ENCODE results near the gene CLCN7.

CLCN7 gene

GRCh38 chr16:1474796-1475551, at the start of gene CLCN7:
CLCN7 (minus strand) TSS chr16:1475028; CDS start chr16:1474974, 54 bp downstream.
- DNase-seq: peak; percentile 90

DNA sequence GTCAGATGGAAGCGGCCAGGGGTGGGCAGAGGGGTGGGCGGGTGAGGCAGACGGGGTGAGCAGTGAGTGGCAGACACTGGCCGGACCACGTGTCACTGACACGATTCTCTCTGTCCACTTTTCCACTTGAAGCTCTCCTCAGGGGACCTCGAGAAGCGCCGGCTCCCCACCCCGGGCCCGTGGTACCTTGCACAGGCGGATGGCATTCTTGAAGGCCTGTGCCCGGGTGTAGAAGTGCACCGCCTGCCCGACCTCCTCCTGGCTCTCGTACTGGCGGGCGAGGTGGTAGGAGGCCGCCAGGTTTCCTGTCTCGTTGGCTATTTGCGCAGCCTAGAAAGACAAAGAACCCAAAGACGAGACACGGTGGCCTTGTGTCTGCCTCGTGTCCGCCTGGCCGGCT, 49.5 kb upstream of the CLCN7 start:
- no peak for DNase-seq

DNA sequence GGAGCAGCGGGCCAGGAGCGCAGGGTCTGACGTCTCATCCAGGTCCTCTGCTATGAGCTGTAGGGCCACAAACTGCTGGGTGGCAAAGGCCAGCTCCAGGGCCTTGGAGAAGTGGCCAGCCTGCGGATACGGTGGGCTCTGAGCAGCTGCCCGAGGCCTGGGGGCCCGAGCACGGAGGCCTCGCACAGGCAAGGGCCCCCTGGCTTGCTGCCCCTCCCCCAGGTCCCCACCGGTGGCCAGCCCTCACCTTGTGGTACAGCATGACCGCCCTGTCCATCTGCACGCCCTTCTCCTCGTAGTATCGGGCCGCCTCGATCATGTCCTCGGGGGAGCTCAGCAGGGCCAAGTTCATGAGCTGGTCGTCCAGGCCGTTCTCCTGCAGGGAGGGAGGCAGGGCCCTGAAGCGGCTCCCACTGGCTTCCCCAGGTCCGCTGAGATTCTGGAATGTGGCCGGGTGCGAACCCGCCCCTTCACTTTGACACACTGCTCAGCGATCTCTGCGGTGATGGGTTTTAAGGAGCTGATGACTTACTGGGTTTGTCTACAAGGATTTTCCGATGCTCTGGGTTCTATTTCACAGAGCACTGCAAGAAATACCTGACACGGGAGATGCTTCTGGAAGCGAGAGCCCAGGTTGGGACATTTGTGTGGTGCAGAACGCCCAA, 48.9 kb upstream of the CLCN7 start:
- DNase-seq: no peak

GRCh38 chr16:1520461-1520860, 45.6 kb upstream of the CLCN7 start:
- DNase-seq: no peak

DNA sequence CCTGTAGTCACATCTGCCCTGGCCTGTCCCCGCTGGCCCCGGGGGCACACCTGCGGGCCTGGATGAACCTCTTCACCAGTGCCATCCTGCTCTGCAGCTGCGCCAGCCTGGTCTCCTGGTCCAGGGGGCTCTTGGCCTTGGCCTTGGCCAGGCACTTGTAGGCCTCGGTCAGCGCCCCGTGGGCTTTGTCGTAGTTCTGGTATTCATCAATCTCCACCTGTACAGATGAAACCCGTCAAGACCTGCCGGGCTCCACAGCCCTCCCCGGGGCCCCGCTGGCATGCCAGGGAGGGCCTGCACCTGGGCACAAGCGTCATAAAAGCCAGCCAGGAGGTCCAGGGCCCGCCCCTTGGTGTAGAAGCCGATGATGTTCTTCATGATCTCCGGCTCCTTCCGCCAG, 45.0 kb upstream of the CLCN7 start:
- no peak for DNase-seq

DNA sequence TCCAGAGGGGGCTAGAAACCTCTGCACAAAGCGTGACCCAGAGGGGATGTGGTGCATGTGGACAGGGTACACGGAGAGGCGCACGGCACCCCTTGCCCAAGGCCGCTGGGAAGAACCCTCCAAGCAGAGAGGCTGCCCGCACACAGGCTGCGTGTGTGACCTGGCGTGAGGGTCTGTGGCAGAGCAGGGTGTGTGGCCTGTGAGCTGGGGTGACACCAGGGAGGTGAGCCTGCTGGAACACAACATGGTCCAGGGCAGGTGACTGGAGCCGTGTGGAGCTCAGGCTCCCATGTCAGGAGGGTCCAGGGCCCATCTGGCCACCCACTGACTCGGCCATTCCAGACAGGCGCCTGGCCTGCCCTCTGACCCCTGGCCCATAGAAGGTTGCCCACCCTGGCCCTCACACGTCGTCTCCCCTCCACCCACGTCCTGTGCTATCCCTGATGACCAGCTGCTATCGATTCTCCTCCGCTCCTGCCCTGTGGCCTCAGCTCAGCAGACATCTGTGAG, 43.9 kb upstream of the CLCN7 start:
- no peak for DNase-seq

DNA sequence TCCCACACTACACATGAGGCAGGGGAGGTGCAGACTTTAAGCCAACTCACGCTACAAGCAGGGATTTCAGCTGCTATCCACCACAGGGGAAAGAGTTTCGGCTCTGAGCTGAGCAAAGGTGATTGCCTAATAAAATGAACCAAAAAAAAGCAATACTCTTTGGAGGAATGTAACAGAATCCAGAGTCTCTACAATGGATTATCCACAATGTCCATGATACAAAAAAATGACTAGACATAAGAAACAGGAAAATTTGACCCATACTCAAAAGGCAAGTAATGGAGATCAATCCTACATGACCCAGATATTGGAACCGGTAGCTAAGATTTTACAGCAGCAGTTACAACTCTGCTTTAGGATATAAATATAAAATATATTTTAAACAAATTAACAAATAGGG, 39.7 kb upstream of the CLCN7 start:
- no peak for DNase-seq

GRCh38 chr16:1512774-1513173, 37.9 kb upstream of the CLCN7 start:
- DNase-seq: no peak

DNA sequence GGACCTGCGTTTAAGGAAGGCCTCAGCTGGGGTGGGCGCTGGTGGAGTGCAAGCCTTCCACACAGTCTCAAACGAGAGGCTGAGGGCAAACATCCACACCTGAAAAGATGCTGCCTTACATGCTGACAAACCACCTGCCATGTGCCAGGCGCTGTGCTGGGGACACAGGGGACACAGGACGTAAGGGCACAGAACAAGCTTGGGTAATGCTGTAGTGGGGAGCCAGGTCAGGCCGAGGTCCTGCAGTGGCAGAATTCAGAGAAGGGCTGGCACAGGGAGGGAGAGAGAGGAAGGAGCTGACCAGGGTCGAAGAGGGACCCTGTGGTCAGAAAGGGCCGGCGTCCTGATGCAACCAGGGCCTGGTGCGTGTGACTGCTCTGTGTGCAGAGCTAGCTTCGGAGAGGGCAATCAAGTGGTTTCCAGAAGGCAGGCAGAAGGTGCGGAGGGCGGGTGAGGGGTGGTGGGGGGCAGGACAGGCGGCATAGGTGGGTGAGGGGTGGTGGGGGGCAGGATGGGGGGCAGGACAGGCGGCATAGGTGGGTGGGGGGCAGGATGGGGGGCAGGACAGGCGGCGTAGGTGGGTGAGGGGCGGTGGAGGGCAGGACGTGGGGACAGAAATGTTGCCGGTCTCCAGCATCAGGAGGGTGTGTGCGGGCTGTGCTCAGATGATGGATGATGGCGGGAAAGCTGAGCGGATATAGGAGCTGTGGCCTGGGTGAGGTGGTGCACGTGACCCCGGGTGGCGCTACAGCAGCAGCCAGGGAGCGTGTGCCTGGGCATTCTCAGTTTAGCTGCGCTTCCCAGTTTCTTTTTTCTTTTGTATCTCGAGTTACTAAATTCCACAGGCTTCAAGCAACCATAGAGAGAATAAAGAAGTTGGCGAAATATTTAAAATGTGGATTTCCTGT, 37.1 kb upstream of the CLCN7 start:
- no peak for DNase-seq

DNA sequence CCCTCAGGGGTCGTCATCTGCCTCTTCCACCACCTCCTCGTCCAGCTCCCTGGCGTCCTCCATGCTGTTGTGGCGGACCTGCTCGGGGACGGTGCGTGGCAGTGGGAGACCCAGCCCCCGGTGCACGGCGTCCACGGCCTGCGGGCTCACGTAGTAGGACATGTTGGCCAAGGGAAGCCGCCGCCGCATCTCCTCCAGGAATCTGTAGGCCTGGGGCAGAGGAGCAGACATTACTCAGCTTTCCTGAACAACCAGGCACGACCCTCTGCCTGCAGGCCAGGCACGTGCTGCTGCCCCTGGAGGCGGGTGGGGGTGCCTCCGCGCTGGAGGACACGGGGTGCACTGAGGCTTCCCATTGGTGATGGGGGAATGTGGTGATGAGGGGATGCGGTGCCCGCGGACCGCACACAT, 36.1 kb upstream of the CLCN7 start:
- no peak for DNase-seq

- DNase-seq: no peak
These were observed 35.4 kb upstream of the CLCN7 start for GRCh38 chr16:1510272-1510671.

- no peak for DNase-seq
These were observed 34.7 kb upstream of the CLCN7 start for GRCh38 chr16:1509307-1510221.

- no peak for DNase-seq
These were observed 33.8 kb upstream of the CLCN7 start for GRCh38 chr16:1508494-1509187.

GRCh38 chr16:1506494-1507213, 31.8 kb upstream of the CLCN7 start:
- no peak for DNase-seq

DNA sequence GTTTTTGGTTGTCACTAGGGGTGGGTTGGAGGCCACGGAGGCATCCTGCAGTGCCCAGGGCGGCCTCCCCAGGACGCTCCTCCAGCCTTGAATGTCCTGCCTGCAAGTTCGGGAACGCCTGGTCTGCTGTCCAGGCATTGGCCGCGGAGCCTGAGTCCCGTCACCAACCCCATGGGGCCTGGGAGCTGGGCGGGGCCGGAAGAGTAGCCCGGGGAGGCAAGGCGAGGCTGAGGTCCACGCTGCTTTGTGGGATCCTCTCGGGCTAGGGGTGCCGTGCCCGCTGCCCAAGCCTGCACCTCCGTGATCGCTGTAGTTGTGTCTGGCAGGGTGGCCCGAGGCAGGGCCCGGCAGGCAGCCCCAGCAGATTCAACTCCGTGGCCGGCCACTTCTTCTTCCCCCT, 31.1 kb upstream of the CLCN7 start:
- DNase-seq: no peak

DNA sequence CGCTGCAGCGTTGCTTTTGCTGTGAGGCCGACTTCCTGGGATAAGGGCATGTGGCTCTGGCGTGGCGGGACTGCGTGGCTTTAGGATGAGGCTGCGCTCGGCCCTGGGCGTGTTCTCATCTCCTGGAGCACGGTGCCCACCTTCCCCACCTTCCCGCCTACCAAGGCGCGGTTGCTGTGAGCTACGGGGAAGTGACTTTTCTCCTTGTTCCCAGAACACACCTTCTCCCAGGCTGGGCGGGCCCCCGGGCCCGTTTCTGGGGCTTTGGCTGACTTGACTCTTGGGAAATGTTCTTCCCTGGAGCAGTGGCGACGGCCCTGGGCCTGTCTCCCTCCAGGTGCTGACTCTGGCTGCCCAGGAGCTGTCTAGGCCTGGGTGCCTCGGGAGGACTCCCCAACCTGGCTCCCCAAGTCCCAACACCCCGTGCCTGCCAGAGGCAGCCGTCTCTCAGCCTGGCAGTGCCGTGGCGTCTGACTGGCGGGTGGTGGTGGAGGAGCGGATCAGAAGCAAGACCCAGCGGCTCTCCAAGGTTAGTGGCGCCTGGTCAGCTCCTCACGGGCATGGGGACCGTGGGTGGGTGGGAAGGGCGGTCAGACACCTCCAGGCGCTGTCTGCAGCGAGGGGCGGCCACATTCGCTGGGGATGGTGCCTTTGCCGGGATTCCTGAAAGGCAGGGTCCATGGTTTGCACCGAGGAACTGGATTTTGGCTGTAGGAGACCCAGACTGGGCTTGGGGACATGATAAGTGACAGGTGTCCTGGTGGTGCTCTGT, 30.4 kb upstream of the CLCN7 start:
- no peak for DNase-seq

GRCh38 chr16:1503110-1503955, 28.5 kb upstream of the CLCN7 start:
- no peak for DNase-seq

DNA sequence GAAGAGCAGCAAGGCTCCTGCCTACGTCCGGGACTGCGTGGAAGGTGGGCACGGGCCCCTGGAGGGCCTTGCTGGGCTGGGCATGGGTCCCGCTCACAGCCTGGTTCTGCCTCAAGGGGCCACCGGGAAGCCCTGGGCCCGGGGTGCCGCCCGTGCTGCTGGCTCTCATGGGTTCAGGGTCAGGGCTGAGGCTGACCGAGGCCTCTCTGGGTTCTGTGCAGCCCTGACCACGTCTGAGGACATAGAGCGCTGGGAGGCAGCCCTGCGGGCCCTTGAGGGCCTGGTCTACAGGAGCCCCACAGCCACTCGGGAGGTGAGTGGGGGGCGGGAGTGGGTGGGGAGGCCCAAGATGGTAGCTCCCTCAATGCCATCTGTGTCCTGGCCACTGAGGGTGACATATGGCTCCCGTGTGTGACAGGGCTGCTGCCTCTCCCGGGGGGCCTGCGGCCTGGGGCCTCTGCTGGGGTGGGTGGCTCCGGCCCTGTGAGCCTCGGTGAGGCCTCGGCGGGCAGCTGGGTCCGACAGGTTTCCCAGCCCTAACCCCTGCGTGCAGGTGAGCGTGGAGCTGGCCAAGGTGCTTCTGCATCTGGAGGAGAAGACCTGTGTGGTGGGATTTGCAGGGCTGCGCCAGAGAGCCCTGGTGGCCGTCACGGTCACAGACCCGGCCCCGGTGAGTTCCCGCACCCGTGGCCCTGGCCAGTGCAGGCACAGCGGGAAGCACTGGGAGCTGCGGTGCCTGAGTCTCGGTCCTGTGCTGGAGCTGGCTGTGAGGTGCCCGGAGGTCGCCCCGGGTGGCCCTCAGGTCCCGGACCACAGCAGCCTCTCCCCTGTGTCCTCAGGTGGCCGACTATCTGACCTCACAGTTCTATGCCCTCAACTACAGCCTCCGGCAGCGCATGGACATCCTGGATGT, 27.5 kb upstream of the CLCN7 start:
- no peak for DNase-seq

All from activated CD4-positive, alpha-beta T cell treated with anti-CD3 and anti-CD28 coated beads, Interleukin-2, amount 50 U/mL, for 16 hours (primary cell).